ENCODE data around the gene DHTKD1. TPM values are rescaled to one million over a fixed set of nuclear protein-coding genes. Genes with fewer than 3 reads are reported as not detected.

The DHTKD1 gene
- total and polyA plus RNA-seq, 8 donors = 17.5 to 26.7 (median 18.8) TPM

GRCh38 chr10:12051241-12051640 lies 17.5 kb upstream of the DHTKD1 start:
- no peak for TF ChIP-seq CTCF (IDR thresholded peaks at IDR 0.05)
- peaks cover 0 to 24% of the 10 kb centered on the region in 2 donors for H3K4me1 ChIP-seq
- ATAC-seq = no peak
- peak overlapping the region; percentile 9 to 73 for H3K27ac ChIP-seq
- no peaks in the 10 kb centered on the region for H3K9me3 ChIP-seq
- no peak for DNase-seq
- no peaks in the 10 kb centered on the region for H3K36me3 ChIP-seq
- H3K27me3 ChIP-seq = no peaks in the 10 kb centered on the region
- intact Hi-C loops (cut with DNase I) = no loop called here
- no peak overlapping the region for H3K4me3 ChIP-seq

GRCh38 chr10:12055732-12056131 lies 13.0 kb upstream of the DHTKD1 start:
- Histone ChIP-seq H3K4me3 (no peak overlapping the region), H3K36me3 (no peaks in the 10 kb centered on the region), H3K27me3 (no peaks in the 10 kb centered on the region), H3K27ac (no peak overlapping the region), H3K9me3 (no peaks in the 10 kb centered on the region), H3K4me1 (peaks cover 0 to 24% of the 10 kb centered on the region in 2 donors)
- DNase-seq (no peak), ATAC-seq (no peak)
- no peak for TF ChIP-seq CTCF (IDR thresholded peaks at IDR 0.05)
- intact Hi-C loops (cut with DNase I) = no loop called here

GRCh38 chr10:12056748-12057147 lies 12.0 kb upstream of the DHTKD1 start:
- H3K4me1 ChIP-seq = peaks cover 0 to 15% of the 10 kb centered on the region in 2 donors
- no peaks in the 10 kb centered on the region for H3K36me3 ChIP-seq
- intact Hi-C loops (cut with DNase I) = no loop called here
- no peak overlapping the region for H3K4me3 ChIP-seq
- no peaks in the 10 kb centered on the region for H3K9me3 ChIP-seq
- no peaks in the 10 kb centered on the region for H3K27me3 ChIP-seq
- DNase-seq (no peak), ATAC-seq (no peak)
- no peak overlapping the region for H3K27ac ChIP-seq
- TF ChIP-seq CTCF (IDR thresholded peaks at IDR 0.05) = no peak

- intact Hi-C loops (cut with DNase I) = no loop called here
- Histone ChIP-seq H3K9me3 (no peaks in the 10 kb centered on the region), H3K4me1 (no peaks in the 10 kb centered on the region), H3K27me3 (no peaks in the 10 kb centered on the region), H3K4me3 (no peak overlapping the region), H3K36me3 (no peaks in the 10 kb centered on the region), H3K27ac (no peak overlapping the region)
- DNase-seq = no peak
- TF ChIP-seq CTCF (IDR thresholded peaks at IDR 0.05) = no peak
- no peak for ATAC-seq
These were observed 7.6 kb upstream of the DHTKD1 start for GRCh38 chr10:12061124-12061523.

- H3K9me3 ChIP-seq = no peaks in the 10 kb centered on the region
- no peak overlapping the region for H3K4me3 ChIP-seq
- H3K27me3 ChIP-seq = no peaks in the 10 kb centered on the region
- TF ChIP-seq CTCF (IDR thresholded peaks at IDR 0.05) = no peak
- DNase-seq = no peak
- H3K4me1 ChIP-seq = no peaks in the 10 kb centered on the region
- no peaks in the 10 kb centered on the region for H3K36me3 ChIP-seq
- no peak for ATAC-seq
- intact Hi-C loops (cut with DNase I) = no loop called here
- H3K27ac ChIP-seq = no peak overlapping the region
These were observed 5.8 kb upstream of the DHTKD1 start for GRCh38 chr10:12062754-12063482.

Measured in left lung (tissue), 10 donors.